ENCODE measurements around the gene USP48.

Gene USP48

GRCh38 chr1:21813542-21813941 is 30.6 kb upstream of the USP48 start:
- Histone ChIP-seq H3K4me3 (no peak overlapping the region), H3K9me3 (no peaks in the 10 kb centered on the region), H3K4me1 (peaks cover 0 to 8% (median 6%) of the 10 kb centered on the region in 4 donors), H3K27me3 (peaks cover 0 to 4% of the 10 kb centered on the region in 2 donors), H3K27ac (no peak overlapping the region), H3K36me3 (no peaks in the 10 kb centered on the region)
- intact Hi-C loops (cut with DNase I; ENCODE audit: low total_unique reads): no loop called here
- TF ChIP-seq CTCF (IDR thresholded peaks at IDR 0.05): no peak
- no peak for DNase-seq

GRCh38 chr1:21811875-21812305 is 28.9 kb upstream of the USP48 start, which contains the start of gene LDLRAD2:
TSS of gene LDLRAD2 (plus strand) at chr1:21812265. CDS start at chr1:21812452, 187 bp downstream.
- no peaks in the 10 kb centered on the region for H3K36me3 ChIP-seq
- DNase-seq: no peak
- intact Hi-C loops (cut with DNase I; ENCODE audit: low total_unique reads): no loop called here
- H3K9me3 ChIP-seq: no peaks in the 10 kb centered on the region
- peaks cover 0 to 4% of the 10 kb centered on the region in 2 donors for H3K27me3 ChIP-seq
- TF ChIP-seq CTCF (IDR thresholded peaks at IDR 0.05): no peak
- no peak within 1 kb of the TSS for H3K27ac ChIP-seq
- peaks cover 0 to 8% (median 6%) of the 10 kb centered on the region in 4 donors for H3K4me1 ChIP-seq
- no peak within 1 kb of the TSS for H3K4me3 ChIP-seq

GRCh38 chr1:21804536-21804935 is 21.6 kb upstream of the USP48 start:
- H3K4me1 ChIP-seq: no peaks in the 10 kb centered on the region
- DNase-seq: no peak
- H3K9me3 ChIP-seq: no peaks in the 10 kb centered on the region
- no peak overlapping the region for H3K4me3 ChIP-seq
- H3K27me3 ChIP-seq: no peaks in the 10 kb centered on the region
- no peaks in the 10 kb centered on the region for H3K36me3 ChIP-seq
- no peak overlapping the region for H3K27ac ChIP-seq
- no peak for TF ChIP-seq CTCF (IDR thresholded peaks at IDR 0.05)
- intact Hi-C loops (cut with DNase I; ENCODE audit: low total_unique reads): no loop called here

- TF ChIP-seq CTCF (IDR thresholded peaks at IDR 0.05): no peak
- Histone ChIP-seq H3K27me3 (no peaks in the 10 kb centered on the region), H3K9me3 (no peaks in the 10 kb centered on the region), H3K4me1 (no peaks in the 10 kb centered on the region), H3K27ac (no peak overlapping the region), H3K36me3 (no peaks in the 10 kb centered on the region), H3K4me3 (no peak overlapping the region)
- intact Hi-C loops (cut with DNase I; ENCODE audit: low total_unique reads): no loop called here
- no peak for DNase-seq
These were observed 18.2 kb upstream of the USP48 start for GRCh38 chr1:21801100-21801499.

- H3K36me3 ChIP-seq: no peaks in the 10 kb centered on the region
- TF ChIP-seq CTCF (IDR thresholded peaks at IDR 0.05): no peak
- no peak for DNase-seq
- H3K4me3 ChIP-seq: no peak overlapping the region
- H3K27me3 ChIP-seq: no peaks in the 10 kb centered on the region
- intact Hi-C loops (cut with DNase I; ENCODE audit: low total_unique reads): no loop called here
- no peaks in the 10 kb centered on the region for H3K9me3 ChIP-seq
- H3K4me1 ChIP-seq: no peaks in the 10 kb centered on the region
- H3K27ac ChIP-seq: no peak overlapping the region
These were observed 16.8 kb upstream of the USP48 start for GRCh38 chr1:21799730-21800129.

- intact Hi-C loops (cut with DNase I; ENCODE audit: low total_unique reads): no loop called here
- no peak for TF ChIP-seq CTCF (IDR thresholded peaks at IDR 0.05)
- H3K4me1 ChIP-seq: no peaks in the 10 kb centered on the region
- no peak overlapping the region for H3K4me3 ChIP-seq
- H3K9me3 ChIP-seq: no peaks in the 10 kb centered on the region
- DNase-seq: no peak
- H3K36me3 ChIP-seq: no peaks in the 10 kb centered on the region
- H3K27me3 ChIP-seq: no peaks in the 10 kb centered on the region
- no peak overlapping the region for H3K27ac ChIP-seq
These were observed 12.1 kb upstream of the USP48 start for GRCh38 chr1:21795075-21795474.
